HG03439 (cell line): Measurements from ENCODE around the gene OR7A5.
"Not testable (repeated sequence)": the region's sequence is repeated elsewhere in the genome, so short reads cannot be mapped to it uniquely, and the experiment has no call there.

Experiments
- ATAC-seq: cut with Tn5 transposase; IDR thresholded peaks from one replicate; pipeline ENCODE4 v1.9.1; 2021; ENCODE audit warnings: mild to moderate bottlenecking, moderate library complexity; ENCODE audit not compliant: unreplicated experiment

OR7A5 gene

GRCh38 chr19:14785102-14785793, 49.7 kb downstream of the OR7A5 start:
- not testable (repeated sequence) for ATAC-seq

GRCh38 chr19:14784730-14785101, 50.3 kb downstream of the OR7A5 start:
- ATAC-seq = not testable (repeated sequence)

DNA sequence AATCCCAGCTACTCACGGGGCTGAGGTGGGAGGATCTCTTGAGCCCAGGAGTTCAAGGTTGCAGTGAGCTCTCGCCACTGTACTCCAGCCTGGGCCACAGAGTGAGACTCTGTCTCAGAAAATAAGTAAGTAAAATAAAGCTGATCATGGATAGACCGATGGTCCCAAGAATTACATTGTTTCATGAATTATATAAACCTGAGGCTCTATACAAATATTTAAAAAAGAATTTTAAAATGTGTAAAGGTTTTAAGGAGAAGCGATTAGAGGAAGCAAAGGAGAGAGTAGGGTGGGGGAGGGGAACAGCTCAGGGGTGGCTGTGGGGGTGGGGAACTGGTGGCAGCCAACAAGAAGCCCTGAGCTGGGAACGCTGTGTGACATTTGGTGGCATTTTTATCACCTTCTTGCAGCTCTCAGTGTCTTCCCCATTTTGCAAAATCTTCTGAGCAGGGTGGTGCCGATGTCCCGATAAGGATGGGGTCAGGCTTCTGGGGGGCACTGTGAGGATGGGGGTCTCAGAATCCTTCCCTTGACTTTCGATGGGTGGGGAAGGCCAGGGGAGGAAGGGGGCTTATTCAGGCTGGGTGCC, 51.5 kb downstream of the OR7A5 start:
- not testable (repeated sequence) for ATAC-seq

DNA sequence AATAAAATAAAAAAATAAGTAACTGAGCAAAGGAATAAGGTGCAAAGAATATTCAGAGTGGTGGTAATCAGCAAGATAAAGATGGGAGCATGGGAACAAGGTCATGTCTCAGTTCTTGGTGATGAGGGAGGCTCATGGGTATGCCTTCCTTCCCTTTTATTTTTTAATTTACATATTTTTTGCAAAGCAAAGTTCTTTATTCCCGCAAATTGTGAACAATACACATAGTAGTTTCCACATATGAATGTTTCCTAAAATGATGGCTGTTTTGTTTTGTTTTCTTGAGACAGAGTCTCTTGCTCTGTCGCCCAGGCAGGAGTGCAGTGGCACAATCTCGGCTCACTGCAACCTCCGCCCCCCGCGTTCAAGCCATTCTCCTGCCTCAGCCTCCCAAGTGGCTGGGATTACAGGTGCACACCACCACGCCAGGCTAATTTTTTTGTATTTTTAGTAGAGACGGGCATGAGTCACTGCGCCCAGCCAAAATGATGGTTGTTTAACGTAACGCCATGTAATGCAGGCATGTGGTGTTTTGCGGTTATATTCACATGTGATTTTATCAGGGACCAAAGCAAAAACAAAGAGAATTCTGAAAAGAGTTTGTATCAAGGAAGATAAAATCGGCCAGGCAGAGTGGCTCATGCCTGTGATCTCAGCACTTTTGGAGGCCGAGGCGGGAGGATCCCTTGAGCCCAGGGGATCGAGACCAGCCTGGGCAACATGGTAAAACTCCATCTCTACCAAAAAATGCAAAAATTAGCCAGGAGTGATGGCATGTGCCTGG, 52.2 kb downstream of the OR7A5 start:
- ATAC-seq = no peak

- not testable (repeated sequence) for ATAC-seq
Measured at GRCh38 chr19:14781713-14782536, 53.1 kb downstream of the OR7A5 start.

DNA sequence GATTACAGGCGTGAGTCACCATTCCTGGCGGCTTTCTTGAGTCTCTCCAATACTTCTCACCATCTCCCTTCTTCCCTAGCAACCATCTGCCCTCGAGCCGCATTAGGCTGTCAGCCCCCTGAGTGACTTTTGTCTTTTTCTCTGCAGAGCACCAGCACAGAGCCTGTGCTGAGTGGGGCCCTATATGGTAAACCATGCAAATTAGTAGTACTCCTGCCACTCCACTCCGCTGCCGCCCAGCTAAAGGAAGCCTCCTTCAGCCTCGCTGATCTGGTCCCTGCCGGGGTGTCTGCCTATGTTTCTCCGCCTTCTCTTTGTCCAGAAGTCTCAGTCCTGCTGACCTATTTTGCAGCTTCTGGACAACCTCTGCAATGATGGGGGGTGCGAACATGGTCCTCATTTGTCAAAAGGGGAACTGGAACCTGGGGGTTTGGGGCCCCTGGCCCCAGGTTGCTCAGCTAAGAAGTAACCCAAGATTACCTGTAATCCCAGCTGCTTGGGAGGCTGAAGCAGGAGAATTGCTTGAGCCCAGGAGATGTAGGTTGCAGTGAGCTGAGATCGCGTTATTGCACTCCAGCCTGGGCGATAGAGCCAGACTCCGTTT, 54.3 kb downstream of the OR7A5 start:
- not testable (repeated sequence) for ATAC-seq

GRCh38 chr19:14779151-14779550, 55.8 kb downstream of the OR7A5 start:
- ATAC-seq = no peak

DNA sequence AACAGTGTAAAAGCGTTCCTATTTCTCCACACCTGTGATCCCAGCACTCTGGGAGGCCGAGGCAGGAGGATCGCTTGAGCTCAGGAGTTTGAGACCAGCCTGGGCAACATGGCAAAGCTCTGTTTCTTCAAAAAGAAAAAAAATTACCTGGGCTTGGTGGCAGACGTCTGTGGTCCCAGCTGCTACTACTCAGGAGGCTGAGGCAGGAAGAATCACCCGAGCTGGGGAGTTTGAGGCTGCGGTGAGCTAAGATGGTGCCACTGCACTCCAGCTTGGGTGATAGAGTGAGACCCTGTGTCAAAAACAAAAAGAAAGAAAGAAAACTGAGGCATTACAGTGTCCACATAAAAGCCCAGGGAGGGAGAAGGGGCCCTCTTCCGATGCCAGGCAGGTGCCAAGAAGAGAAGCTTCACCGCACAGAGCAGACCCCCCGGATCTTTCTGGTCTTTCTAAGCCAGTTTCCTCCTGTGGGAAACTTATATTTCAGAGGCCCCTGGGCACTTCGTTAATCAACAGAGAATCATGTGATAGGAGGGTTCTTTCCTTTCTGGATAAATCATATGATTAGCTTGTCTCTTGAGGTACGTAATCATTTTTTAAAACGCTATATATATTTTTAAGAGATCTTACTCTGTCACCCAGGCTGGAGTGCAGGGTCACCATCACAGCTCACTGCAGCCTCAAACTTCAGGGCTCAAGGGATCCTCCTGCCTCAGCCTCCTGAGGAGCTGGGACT, 56.7 kb downstream of the OR7A5 start, which contains the start of gene ADGRE2:
Gene ADGRE2, minus strand, starts transcription at position 451 of the 736 bp plus-strand sequence. CDS start 1,804 bp downstream, outside the sequence.
- ATAC-seq = not testable (repeated sequence)

- ATAC-seq = not testable (repeated sequence)
Measured at GRCh38 chr19:14777645-14778044, 57.3 kb downstream of the OR7A5 start.
